ENCODE measurements around the gene ARHGEF10L.

ARHGEF10L gene

GRCh38 chr1:17546946-17547670 is 7.6 kb downstream of the ARHGEF10L start:
- DNase-seq (ENCODE audit: low spot score), result no peak

GRCh38 chr1:17549384-17549783 is 9.9 kb downstream of the ARHGEF10L start:
- no peak for DNase-seq (ENCODE audit: low spot score)

- no peak for DNase-seq (ENCODE audit: low spot score)
Observed at GRCh38 chr1:17550729-17551584, 11.5 kb downstream of the ARHGEF10L start.

- no peak for DNase-seq (ENCODE audit: low spot score)
Observed at GRCh38 chr1:17551755-17552234, 12.3 kb downstream of the ARHGEF10L start.

GRCh38 chr1:17553975-17554700 is 14.6 kb downstream of the ARHGEF10L start:
- no peak for DNase-seq (ENCODE audit: low spot score)

GRCh38 chr1:17554954-17555353 is 15.5 kb downstream of the ARHGEF10L start:
- no peak for DNase-seq (ENCODE audit: low spot score)

GRCh38 chr1:17557986-17558385 is 18.5 kb downstream of the ARHGEF10L start:
- no peak for DNase-seq (ENCODE audit: low spot score)

GRCh38 chr1:17558541-17558940 is 19.0 kb downstream of the ARHGEF10L start:
- DNase-seq (ENCODE audit: low spot score), result no peak

GRCh38 chr1:17558954-17559614 is 19.6 kb downstream of the ARHGEF10L start:
- DNase-seq (ENCODE audit: low spot score), result no peak

GRCh38 chr1:17559615-17560419 is 20.3 kb downstream of the ARHGEF10L start:
- no peak for DNase-seq (ENCODE audit: low spot score)

- no peak for DNase-seq (ENCODE audit: low spot score)
Observed at GRCh38 chr1:17561247-17561548, 21.7 kb downstream of the ARHGEF10L start.

GRCh38 chr1:17561561-17561985 is 22.1 kb downstream of the ARHGEF10L start:
- DNase-seq (ENCODE audit: low spot score), result no peak

GRCh38 chr1:17562375-17562774 is 22.9 kb downstream of the ARHGEF10L start:
- no peak for DNase-seq (ENCODE audit: low spot score)

GRCh38 chr1:17563494-17564281 is 24.2 kb downstream of the ARHGEF10L start:
- DNase-seq (ENCODE audit: low spot score), result no peak

- DNase-seq (ENCODE audit: low spot score), result no peak
Observed at GRCh38 chr1:17564458-17565393, 25.2 kb downstream of the ARHGEF10L start.

- DNase-seq (ENCODE audit: low spot score), result no peak
Observed at GRCh38 chr1:17565461-17566252, 26.2 kb downstream of the ARHGEF10L start.

GRCh38 chr1:17566417-17566816 is 26.9 kb downstream of the ARHGEF10L start:
- DNase-seq (ENCODE audit: low spot score), result no peak

GRCh38 chr1:17566892-17567291 is 27.4 kb downstream of the ARHGEF10L start:
- no peak for DNase-seq (ENCODE audit: low spot score)

Data from hematopoietic multipotent progenitor cell treated with erythropoietin and hydrocortisone succinate and interleukin-3 and kit ligand, for 15 days (in vitro differentiated cells).